ENCODE data around the gene TMEM200A. TPM values are rescaled to one million over a fixed set of nuclear protein-coding genes. Genes with fewer than 3 reads are reported as not detected.
"Not testable (repeated sequence)": the region's sequence is repeated elsewhere in the genome, so short reads cannot be mapped to it uniquely, and the experiment has no call there.

Gene TMEM200A
- total RNA-seq, result 1 to 10 TPM in 1 of 3 donors, under 1 TPM in 2; 0.54 to 1.6 (median 0.58) TPM

DNA sequence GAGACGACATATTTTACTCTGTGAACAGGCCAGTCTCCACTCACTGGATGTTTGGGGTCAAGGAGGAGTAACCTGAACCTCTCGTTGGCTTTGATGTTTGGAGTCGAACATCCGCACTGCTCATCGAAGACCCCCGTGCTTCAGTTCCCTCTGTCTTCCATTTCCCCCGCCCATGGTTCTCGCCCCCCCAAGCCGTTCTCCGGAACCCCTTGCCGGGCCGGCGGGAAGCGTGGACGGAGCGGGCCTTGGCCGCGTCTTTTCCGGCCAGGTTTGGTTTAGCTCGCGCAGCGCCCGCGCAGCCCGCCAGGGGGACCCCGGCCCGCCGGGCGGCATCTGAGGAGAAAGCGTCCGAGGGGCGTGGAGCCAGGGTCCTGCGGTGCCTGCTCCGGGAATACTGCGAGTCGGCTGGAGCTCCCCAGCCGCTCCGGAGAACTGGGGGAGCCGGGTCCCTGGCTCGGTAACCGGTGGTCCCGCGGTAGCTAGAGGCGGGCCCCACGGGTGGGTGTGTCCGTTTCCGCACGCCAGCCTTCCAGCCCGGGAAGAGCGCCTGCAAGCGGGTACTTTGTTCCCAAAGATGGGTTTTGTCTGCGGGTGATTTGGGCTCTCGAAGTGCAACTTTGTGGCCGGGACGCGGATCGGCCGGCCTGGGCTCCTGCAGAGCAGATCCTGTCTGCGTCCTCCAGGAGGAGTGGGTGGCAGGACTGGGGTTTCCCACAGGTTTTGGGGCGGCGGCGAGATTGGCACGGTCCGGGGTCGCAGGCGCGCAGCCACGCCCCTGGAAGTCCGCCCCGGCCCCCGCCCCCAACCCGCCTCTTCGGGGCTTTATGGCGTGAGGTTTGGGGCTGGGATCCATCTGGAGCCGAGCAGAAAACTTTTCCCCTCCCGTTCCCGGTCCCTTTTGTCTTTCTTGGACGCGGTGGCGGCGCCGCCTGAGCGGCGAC, at the start of gene TMEM200A:
Gene TMEM200A (plus strand): TSS at position 852 of the 941 bp plus-strand sequence. CDS start 74,406 bp downstream, outside the sequence.
- ATAC-seq (peak; percentile 69 to 71), DNase-seq (peak; percentile 37)
- Mint-ChIP-seq H3K9me3 (peaks cover 5% of the 10 kb centered on the region), H3K4me3 (peak within 1 kb of the TSS; percentile 74), H3K36me3 (ENCODE audit: insufficient read depth) (no peaks in the 10 kb centered on the region), H3K4me1 (ENCODE audit: low read depth) (peaks cover 27% of the 10 kb centered on the region), H3K27me3 (ENCODE audit: low read depth) (peaks cover 16% of the 10 kb centered on the region)

- H3K4me3 Mint-ChIP-seq, result no peak overlapping the region
- ATAC-seq, result no peak
Observed at GRCh38 chr6:130320908-130321307, 44.9 kb upstream of the TMEM200A start.

GRCh38 chr6:130322673-130323268, 43.0 kb upstream of the TMEM200A start:
- H3K4me3 Mint-ChIP-seq, result no peak overlapping the region
- no peaks in the 10 kb centered on the region for H3K36me3 Mint-ChIP-seq (ENCODE audit: insufficient read depth)
- ATAC-seq (peak in 1 of 2 donors; percentile 43), DNase-seq (peak; percentile 43)
- H3K27me3 Mint-ChIP-seq (ENCODE audit: low read depth), result no peaks in the 10 kb centered on the region
- peaks cover 2% of the 10 kb centered on the region for H3K4me1 Mint-ChIP-seq (ENCODE audit: low read depth)
- H3K9me3 Mint-ChIP-seq, result no peaks in the 10 kb centered on the region

More at GRCh38 chr6:130320908-130321307, 44.9 kb upstream of the TMEM200A start:
- Mint-ChIP-seq H3K9me3 (no peaks in the 10 kb centered on the region), H3K4me1 (ENCODE audit: low read depth) (peaks cover 2% of the 10 kb centered on the region), H3K36me3 (ENCODE audit: insufficient read depth) (no peaks in the 10 kb centered on the region), H3K27me3 (ENCODE audit: low read depth) (no peaks in the 10 kb centered on the region)
- no peak for DNase-seq

- DNase-seq (no peak), ATAC-seq (no peak)
- Mint-ChIP-seq H3K9me3 (no peaks in the 10 kb centered on the region), H3K36me3 (ENCODE audit: insufficient read depth) (no peaks in the 10 kb centered on the region), H3K4me1 (ENCODE audit: low read depth) (peaks cover 2% of the 10 kb centered on the region), H3K4me3 (no peak overlapping the region), H3K27me3 (ENCODE audit: low read depth) (no peaks in the 10 kb centered on the region)
Observed at GRCh38 chr6:130324657-130325056, 41.2 kb upstream of the TMEM200A start.

- ATAC-seq (no peak), DNase-seq (no peak)
- H3K27me3 Mint-ChIP-seq (ENCODE audit: low read depth), result no peaks in the 10 kb centered on the region
- H3K9me3 Mint-ChIP-seq, result no peaks in the 10 kb centered on the region
- H3K4me1 Mint-ChIP-seq (ENCODE audit: low read depth), result peaks cover 2% of the 10 kb centered on the region
- no peaks in the 10 kb centered on the region for H3K36me3 Mint-ChIP-seq (ENCODE audit: insufficient read depth)
- H3K4me3 Mint-ChIP-seq, result no peak overlapping the region
Observed at GRCh38 chr6:130326496-130326895, 39.3 kb upstream of the TMEM200A start.

- no peaks in the 10 kb centered on the region for H3K27me3 Mint-ChIP-seq (ENCODE audit: low read depth)
- H3K9me3 Mint-ChIP-seq, result peaks cover 5% of the 10 kb centered on the region
- no peak for ATAC-seq
- no peaks in the 10 kb centered on the region for H3K4me1 Mint-ChIP-seq (ENCODE audit: low read depth)
- no peak for DNase-seq
- H3K4me3 Mint-ChIP-seq, result no peak overlapping the region
- no peaks in the 10 kb centered on the region for H3K36me3 Mint-ChIP-seq (ENCODE audit: insufficient read depth)
Observed at GRCh38 chr6:130337534-130337933, 28.3 kb upstream of the TMEM200A start.

- H3K4me3 Mint-ChIP-seq; H3K27me3 Mint-ChIP-seq (ENCODE audit: low read depth): not testable (repeated sequence)
Observed at GRCh38 chr6:130346324-130346723, 19.5 kb upstream of the TMEM200A start.

GRCh38 chr6:130354322-130354721, 11.5 kb upstream of the TMEM200A start:
- no peaks in the 10 kb centered on the region for H3K36me3 Mint-ChIP-seq (ENCODE audit: insufficient read depth)
- H3K9me3 Mint-ChIP-seq, result peaks cover 4% of the 10 kb centered on the region
- no peaks in the 10 kb centered on the region for H3K4me1 Mint-ChIP-seq (ENCODE audit: low read depth)
- no peak overlapping the region for H3K4me3 Mint-ChIP-seq
- ATAC-seq, result no peak
- no peaks in the 10 kb centered on the region for H3K27me3 Mint-ChIP-seq (ENCODE audit: low read depth)
- DNase-seq, result no peak

More at GRCh38 chr6:130346324-130346723, 19.5 kb upstream of the TMEM200A start:
- not testable (repeated sequence) for H3K4me1 Mint-ChIP-seq (ENCODE audit: low read depth); H3K36me3 Mint-ChIP-seq (ENCODE audit: insufficient read depth); DNase-seq; H3K9me3 Mint-ChIP-seq; ATAC-seq

GRCh38 chr6:130355572-130355971, 10.2 kb upstream of the TMEM200A start:
- Mint-ChIP-seq H3K4me3 (no peak overlapping the region), H3K27me3 (ENCODE audit: low read depth) (no peaks in the 10 kb centered on the region), H3K9me3 (peaks cover 10% of the 10 kb centered on the region), H3K36me3 (ENCODE audit: insufficient read depth) (no peaks in the 10 kb centered on the region), H3K4me1 (ENCODE audit: low read depth) (no peaks in the 10 kb centered on the region)
- ATAC-seq (no peak), DNase-seq (no peak)

- DNase-seq (no peak), ATAC-seq (no peak)
- H3K9me3 Mint-ChIP-seq, result peaks cover 14% of the 10 kb centered on the region
- no peaks in the 10 kb centered on the region for H3K4me1 Mint-ChIP-seq (ENCODE audit: low read depth)
- H3K36me3 Mint-ChIP-seq (ENCODE audit: insufficient read depth), result no peaks in the 10 kb centered on the region
- no peak overlapping the region for H3K4me3 Mint-ChIP-seq
- H3K27me3 Mint-ChIP-seq (ENCODE audit: low read depth), result no peaks in the 10 kb centered on the region
Observed at GRCh38 chr6:130357436-130357835, 8.4 kb upstream of the TMEM200A start.

GRCh38 chr6:130359736-130360135, 6.1 kb upstream of the TMEM200A start:
- no peak for DNase-seq
- Mint-ChIP-seq H3K4me1 (ENCODE audit: low read depth) (peaks cover 6% of the 10 kb centered on the region), H3K36me3 (ENCODE audit: insufficient read depth) (no peaks in the 10 kb centered on the region), H3K9me3 (peaks cover 10% of the 10 kb centered on the region), H3K4me3 (no peak overlapping the region), H3K27me3 (ENCODE audit: low read depth) (peaks cover 1% of the 10 kb centered on the region)
- no peak for ATAC-seq

DNA sequence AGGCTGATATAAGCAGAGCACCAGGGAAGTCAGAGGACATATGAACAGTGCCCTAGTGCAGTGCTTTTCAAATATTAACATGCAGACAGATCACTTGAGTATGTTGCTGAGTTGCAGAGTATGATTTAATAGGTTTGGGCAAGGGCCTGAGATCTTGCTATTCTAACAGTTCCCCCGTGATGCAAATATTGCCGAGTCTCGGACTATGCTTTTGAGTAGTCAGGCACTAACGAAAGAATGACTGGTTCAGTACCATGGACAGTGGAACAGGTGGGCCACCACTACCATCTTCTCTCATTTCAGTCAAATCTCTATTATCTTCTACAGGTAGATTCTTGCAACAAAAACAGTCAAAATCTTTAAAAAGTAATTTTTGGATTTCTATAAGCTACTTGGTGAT, 3.7 kb upstream of the TMEM200A start:
- Mint-ChIP-seq H3K4me3 (no peak overlapping the region), H3K36me3 (ENCODE audit: insufficient read depth) (no peaks in the 10 kb centered on the region), H3K4me1 (ENCODE audit: low read depth) (peaks cover 18% of the 10 kb centered on the region), H3K9me3 (peaks cover 10% of the 10 kb centered on the region), H3K27me3 (ENCODE audit: low read depth) (peaks cover 11% of the 10 kb centered on the region)
- DNase-seq (no peak), ATAC-seq (no peak)

GRCh38 chr6:130364224-130364780, 1.5 kb upstream of the TMEM200A start:
- peaks cover 16% of the 10 kb centered on the region for H3K27me3 Mint-ChIP-seq (ENCODE audit: low read depth)
- no peaks in the 10 kb centered on the region for H3K36me3 Mint-ChIP-seq (ENCODE audit: insufficient read depth)
- DNase-seq (no peak), ATAC-seq (no peak)
- peak overlapping the region; percentile 74 for H3K4me3 Mint-ChIP-seq
- peaks cover 10% of the 10 kb centered on the region for H3K9me3 Mint-ChIP-seq
- peaks cover 27% of the 10 kb centered on the region for H3K4me1 Mint-ChIP-seq (ENCODE audit: low read depth)
